ENCODE measurements around the gene AFG1L. TPM values are rescaled to one million over a fixed set of nuclear protein-coding genes. Genes with fewer than 3 reads are reported as not detected.
"Not testable (repeated sequence)": the region's sequence is repeated elsewhere in the genome, so short reads cannot be mapped to it uniquely, and the experiment has no call there.

AFG1L gene
- total and polyA plus RNA-seq, 3 experiments from 2014 or later = 4.4 to 5.3 (median 4.4) TPM

DNA sequence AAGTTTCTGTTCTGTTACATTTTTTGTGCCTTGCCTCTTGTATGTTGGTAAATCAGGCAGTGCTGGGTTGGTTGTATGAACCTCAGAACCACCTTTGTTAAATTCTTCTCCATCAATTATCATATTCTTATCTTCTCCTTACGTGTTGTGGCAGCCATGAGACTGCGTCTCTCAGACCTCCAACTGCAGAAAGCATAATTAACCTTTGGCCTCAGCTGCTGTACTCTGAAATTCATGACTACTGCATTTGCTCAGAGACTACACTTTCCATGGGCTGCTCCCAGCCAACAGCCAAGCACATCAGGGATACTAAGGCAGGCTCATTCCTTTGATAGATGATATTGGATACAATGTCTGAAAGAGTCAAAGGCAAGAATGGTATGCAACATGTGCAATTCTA lies 18.9 kb upstream of the AFG1L start:
- Mint-ChIP-seq H3K9me3 (no peaks in the 10 kb centered on the region), H3K4me1 (no peaks in the 10 kb centered on the region), H3K27me3 (peaks cover 2 to 7% of the 10 kb centered on the region in 2 donors), H3K27ac (peak overlapping the region in 1 of 8 donors; percentile 32), H3K4me3 (no peak overlapping the region), H3K36me3 (no peaks in the 10 kb centered on the region)
- POLR2A ChIA-PET = no interaction called here
- Histone ChIP-seq H3K27ac (ENCODE audit: low read depth, low read length) (no peak overlapping the region), H3K4me1 (ENCODE audit: insufficient read depth, low read length) (no peaks in the 10 kb centered on the region), H3K36me3 (ENCODE audit: insufficient read depth, low read length) (no peaks in the 10 kb centered on the region), H3K9me3 (ENCODE audit: low read length) (no peaks in the 10 kb centered on the region), H3K4me3 (ENCODE audit: low read length) (no peak overlapping the region), H3K27me3 (ENCODE audit: insufficient read depth, low read length, poor library complexity, severe bottlenecking) (no peaks in the 10 kb centered on the region)
- CTCF ChIA-PET = no interaction called here
- no peak for DNase-seq

DNA sequence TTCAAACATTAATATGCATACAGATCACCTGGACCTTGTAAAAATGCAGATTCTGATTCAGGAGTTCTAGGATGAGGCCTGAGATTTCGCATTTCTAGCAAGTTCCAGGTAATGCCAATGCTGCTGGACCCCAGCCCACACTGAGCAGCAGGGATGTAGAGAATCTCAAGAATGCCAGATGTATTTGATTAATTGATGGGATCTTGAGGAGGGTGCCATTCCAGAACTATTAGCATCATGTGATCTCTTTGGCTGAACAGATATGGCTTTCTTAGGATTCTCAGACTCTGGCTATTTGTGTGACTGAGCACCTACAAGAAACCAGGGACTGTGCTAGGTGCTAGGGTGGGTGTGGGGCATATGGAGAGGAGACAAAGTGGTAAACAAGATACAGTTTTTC lies 17.6 kb upstream of the AFG1L start:
- Histone ChIP-seq H3K9me3 (ENCODE audit: low read length) (no peaks in the 10 kb centered on the region), H3K36me3 (ENCODE audit: insufficient read depth, low read length) (no peaks in the 10 kb centered on the region), H3K4me3 (ENCODE audit: low read length) (no peak overlapping the region), H3K4me1 (ENCODE audit: insufficient read depth, low read length) (no peaks in the 10 kb centered on the region), H3K27ac (ENCODE audit: low read depth, low read length) (no peak overlapping the region), H3K27me3 (ENCODE audit: insufficient read depth, low read length, poor library complexity, severe bottlenecking) (no peaks in the 10 kb centered on the region)
- ChIA-PET CTCF (no interaction called here), POLR2A (no interaction called here)
- Mint-ChIP-seq H3K27ac (no peak overlapping the region), H3K9me3 (no peaks in the 10 kb centered on the region), H3K36me3 (no peaks in the 10 kb centered on the region), H3K4me1 (no peaks in the 10 kb centered on the region), H3K4me3 (no peak overlapping the region), H3K27me3 (peaks cover 0 to 11% of the 10 kb centered on the region in 2 donors)
- no peak for DNase-seq

DNA sequence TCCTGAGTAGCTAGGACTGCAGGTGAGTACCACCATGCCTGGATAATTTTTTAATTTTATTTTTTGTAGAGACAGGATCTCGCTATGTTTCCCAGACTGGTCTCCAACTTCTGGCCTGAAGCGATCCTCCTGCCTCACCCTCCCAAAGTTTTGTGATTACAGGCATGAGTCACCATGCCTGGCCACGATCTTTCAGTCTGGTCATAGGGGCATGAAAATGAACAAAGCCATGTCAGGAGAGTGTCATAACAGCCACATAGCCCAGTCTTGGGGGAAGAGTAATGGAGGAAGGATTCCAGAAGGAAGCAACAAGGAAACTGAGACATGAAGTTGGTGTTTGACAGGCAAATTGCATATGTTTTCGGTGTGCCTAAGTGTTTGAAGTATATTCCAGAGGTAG lies 17.0 kb upstream of the AFG1L start:
- Histone ChIP-seq H3K36me3 (ENCODE audit: insufficient read depth, low read length) (no peaks in the 10 kb centered on the region), H3K4me1 (ENCODE audit: insufficient read depth, low read length) (no peaks in the 10 kb centered on the region), H3K4me3 (ENCODE audit: low read length) (no peak overlapping the region), H3K9me3 (ENCODE audit: low read length) (no peaks in the 10 kb centered on the region), H3K27ac (ENCODE audit: low read depth, low read length) (no peak overlapping the region), H3K27me3 (ENCODE audit: insufficient read depth, low read length, poor library complexity, severe bottlenecking) (no peaks in the 10 kb centered on the region)
- no peaks in the 10 kb centered on the region for H3K36me3 Mint-ChIP-seq
- H3K4me1 Mint-ChIP-seq = no peaks in the 10 kb centered on the region
- no peak overlapping the region for H3K27ac Mint-ChIP-seq
- H3K4me3 Mint-ChIP-seq = no peak overlapping the region
- peaks cover 0 to 9% of the 10 kb centered on the region in 2 donors for H3K27me3 Mint-ChIP-seq
- no peaks in the 10 kb centered on the region for H3K9me3 Mint-ChIP-seq
- no peak for DNase-seq
- ChIA-PET CTCF (no interaction called here), POLR2A (no interaction called here)

DNA sequence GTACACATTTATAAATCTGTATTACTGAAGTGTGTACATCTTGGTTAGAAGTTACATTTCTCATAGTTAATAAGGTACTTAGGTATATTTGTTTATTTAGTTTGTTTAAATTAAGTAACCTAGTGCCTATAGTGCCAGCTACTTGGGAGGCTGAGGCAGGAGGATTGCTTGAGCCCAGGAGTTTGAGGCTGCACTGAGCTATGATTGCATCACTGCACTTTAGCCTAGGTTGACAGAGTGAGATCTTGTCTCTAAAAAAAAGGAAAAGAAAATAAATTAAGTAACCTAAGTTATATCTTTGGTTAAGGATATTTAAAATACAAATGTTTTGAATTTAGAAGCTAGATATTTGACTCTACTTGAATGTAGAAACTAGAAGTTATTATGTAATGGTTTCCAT lies 9.5 kb upstream of the AFG1L start:
- Mint-ChIP-seq H3K9me3 (no peaks in the 10 kb centered on the region), H3K27ac (no peak overlapping the region), H3K4me3 (no peak overlapping the region), H3K4me1 (no peaks in the 10 kb centered on the region), H3K36me3 (no peaks in the 10 kb centered on the region), H3K27me3 (peaks cover 0 to 5% of the 10 kb centered on the region in 2 donors)
- ChIA-PET POLR2A (no interaction called here), CTCF (interaction anchor here (1.4 kb wide), 1 partner anchor 34 kb away, joined by 3 read pairs; no protein-coding TSS in a partner anchor)
- Histone ChIP-seq H3K36me3 (ENCODE audit: insufficient read depth, low read length) (no peaks in the 10 kb centered on the region), H3K9me3 (ENCODE audit: low read length) (no peaks in the 10 kb centered on the region), H3K27ac (ENCODE audit: low read depth, low read length) (no peak overlapping the region), H3K4me1 (ENCODE audit: insufficient read depth, low read length) (no peaks in the 10 kb centered on the region), H3K27me3 (ENCODE audit: insufficient read depth, low read length, poor library complexity, severe bottlenecking) (no peaks in the 10 kb centered on the region), H3K4me3 (ENCODE audit: low read length) (no peak overlapping the region)
- no peak for DNase-seq

DNA sequence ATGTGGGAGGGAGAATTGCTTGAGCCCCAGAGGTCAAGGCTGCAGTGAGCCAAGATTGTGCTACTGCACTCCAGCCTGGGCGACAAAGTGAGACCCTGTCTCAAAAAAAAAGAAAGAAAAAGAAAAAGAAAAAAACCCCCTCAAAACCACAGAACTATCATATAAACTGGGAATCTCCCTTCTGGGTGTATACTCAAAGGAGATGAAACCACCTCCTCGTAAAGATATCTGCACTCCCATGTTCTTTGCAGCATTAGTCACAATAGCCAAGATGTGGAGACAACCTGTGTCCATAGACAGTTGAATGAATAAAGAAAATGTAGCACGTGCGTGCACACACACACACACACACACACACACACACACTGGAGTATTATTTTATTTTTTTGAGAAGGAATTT lies 8.5 kb upstream of the AFG1L start:
- ChIA-PET CTCF (interaction anchor here (1.4 kb wide), 1 partner anchor 35 kb away, joined by 3 read pairs; no protein-coding TSS in a partner anchor), POLR2A (no interaction called here)
- no peak overlapping the region for H3K27ac ChIP-seq (ENCODE audit: low read depth, low read length)
- no peaks in the 10 kb centered on the region for H3K36me3 ChIP-seq (ENCODE audit: insufficient read depth, low read length)
- Mint-ChIP-seq H3K9me3 (no peaks in the 10 kb centered on the region), H3K27ac (no peak overlapping the region), H3K27me3 (peaks cover 0 to 5% of the 10 kb centered on the region in 2 donors), H3K4me3 (no peak overlapping the region), H3K4me1 (no peaks in the 10 kb centered on the region), H3K36me3 (no peaks in the 10 kb centered on the region)
- no peaks in the 10 kb centered on the region for H3K27me3 ChIP-seq (ENCODE audit: insufficient read depth, low read length, poor library complexity, severe bottlenecking)
- no peaks in the 10 kb centered on the region for H3K4me1 ChIP-seq (ENCODE audit: insufficient read depth, low read length)
- no peaks in the 10 kb centered on the region for H3K9me3 ChIP-seq (ENCODE audit: low read length)
- H3K4me3 ChIP-seq (ENCODE audit: low read length) = no peak overlapping the region
- no peak for DNase-seq

DNA sequence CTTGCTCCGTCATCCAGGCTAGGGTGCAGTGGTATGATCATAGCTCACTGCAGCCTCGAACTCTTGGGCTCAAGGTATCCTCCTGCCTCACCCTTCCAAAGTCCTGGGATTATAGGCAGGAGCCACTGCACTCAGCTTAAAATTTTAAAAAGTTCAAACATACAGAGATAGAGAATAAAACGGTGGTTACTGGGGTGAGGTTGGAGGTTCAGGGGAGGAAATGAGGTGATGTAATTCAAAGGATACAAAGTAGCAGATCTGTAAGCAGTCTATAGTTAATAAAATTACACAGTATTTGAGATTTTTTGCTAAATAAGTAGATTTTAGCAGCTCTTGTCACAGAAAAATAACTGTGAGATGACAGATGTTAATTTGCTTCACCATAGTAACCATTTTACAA lies 7.5 kb upstream of the AFG1L start:
- Mint-ChIP-seq H3K36me3 (no peaks in the 10 kb centered on the region), H3K4me1 (peaks cover 0 to 4% (median 0%) of the 10 kb centered on the region in 3 donors), H3K27me3 (no peaks in the 10 kb centered on the region), H3K4me3 (no peak overlapping the region), H3K27ac (no peak overlapping the region), H3K9me3 (no peaks in the 10 kb centered on the region)
- Histone ChIP-seq H3K9me3 (ENCODE audit: low read length) (no peaks in the 10 kb centered on the region), H3K4me1 (ENCODE audit: insufficient read depth, low read length) (no peaks in the 10 kb centered on the region), H3K27me3 (ENCODE audit: insufficient read depth, low read length, poor library complexity, severe bottlenecking) (no peaks in the 10 kb centered on the region), H3K27ac (ENCODE audit: low read depth, low read length) (no peak overlapping the region), H3K36me3 (ENCODE audit: insufficient read depth, low read length) (no peaks in the 10 kb centered on the region), H3K4me3 (ENCODE audit: low read length) (no peak overlapping the region)
- DNase-seq = no peak
- ChIA-PET CTCF (no interaction called here), POLR2A (no interaction called here)

DNA sequence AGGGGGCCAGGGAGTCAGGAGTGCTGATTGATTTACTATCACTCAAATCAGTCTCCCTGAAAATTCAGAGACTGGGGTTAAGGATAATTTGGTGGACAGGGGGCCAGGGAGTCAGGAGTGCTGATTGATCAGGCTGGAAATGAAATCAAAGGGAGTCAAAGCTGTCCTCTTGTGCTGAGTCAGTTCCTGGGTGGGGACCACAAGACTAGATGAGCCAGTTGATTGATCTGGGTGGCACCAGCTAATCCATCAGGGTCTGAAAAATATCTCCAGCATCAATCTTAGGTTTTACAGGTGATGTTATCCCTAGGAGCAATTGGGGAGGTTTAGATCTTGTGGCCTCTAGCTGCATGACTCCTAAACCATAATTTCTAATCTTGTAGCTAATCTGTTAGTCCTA lies 6.1 kb upstream of the AFG1L start:
- H3K27ac ChIP-seq (ENCODE audit: low read depth, low read length) = no peak overlapping the region
- no peak for DNase-seq
- no peaks in the 10 kb centered on the region for H3K9me3 Mint-ChIP-seq
- H3K9me3 ChIP-seq (ENCODE audit: low read length) = no peaks in the 10 kb centered on the region
- POLR2A ChIA-PET = no interaction called here
- H3K27me3 ChIP-seq (ENCODE audit: insufficient read depth, low read length, poor library complexity, severe bottlenecking) = no peaks in the 10 kb centered on the region
- H3K27ac Mint-ChIP-seq = peak overlapping the region in 1 of 8 donors; percentile 45
- H3K4me1 ChIP-seq (ENCODE audit: insufficient read depth, low read length) = no peaks in the 10 kb centered on the region
- H3K36me3 Mint-ChIP-seq = no peaks in the 10 kb centered on the region
- no peak overlapping the region for H3K4me3 ChIP-seq (ENCODE audit: low read length)
- H3K27me3 Mint-ChIP-seq = no peaks in the 10 kb centered on the region
- CTCF ChIA-PET = no interaction called here
- no peak overlapping the region for H3K4me3 Mint-ChIP-seq
- H3K4me1 Mint-ChIP-seq = peaks cover 0 to 5% (median 0%) of the 10 kb centered on the region in 3 donors
- no peaks in the 10 kb centered on the region for H3K36me3 ChIP-seq (ENCODE audit: insufficient read depth, low read length)

DNA sequence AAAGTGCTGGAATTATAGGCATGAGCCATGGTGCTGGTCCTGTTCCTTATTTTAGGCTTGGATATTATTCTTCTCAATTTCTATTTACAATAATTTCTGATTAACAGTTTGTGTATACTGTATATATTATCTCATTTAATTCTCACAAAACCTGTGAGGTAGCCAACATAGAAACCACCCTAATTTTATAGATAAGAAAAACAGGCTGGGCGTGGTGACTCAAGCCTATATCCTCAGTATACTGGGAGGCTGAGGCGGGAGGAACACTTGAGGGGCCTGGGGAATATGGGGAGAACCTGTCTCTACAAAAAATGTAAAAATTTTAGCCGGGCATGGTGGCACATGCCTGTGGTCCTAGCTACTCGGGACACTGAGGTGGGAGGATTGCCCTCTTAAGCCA lies 3.8 kb upstream of the AFG1L start:
- Mint-ChIP-seq H3K4me3 (no peak overlapping the region), H3K4me1 (peaks cover 12 to 23% (median 21%) of the 10 kb centered on the region in 3 donors), H3K27ac (peak overlapping the region in 1 of 8 donors; percentile 48), H3K9me3 (no peaks in the 10 kb centered on the region), H3K27me3 (peaks cover 0 to 2% of the 10 kb centered on the region in 2 donors), H3K36me3 (peaks cover 0 to 10% (median 0%) of the 10 kb centered on the region in 3 donors)
- ChIA-PET CTCF (interaction anchor here (1.0 kb wide), 1 partner anchor 30 kb away, joined by 3 read pairs; the partner anchor contains the start of gene SNX3), POLR2A (no interaction called here)
- no peaks in the 10 kb centered on the region for H3K27me3 ChIP-seq (ENCODE audit: insufficient read depth, low read length, poor library complexity, severe bottlenecking)
- no peaks in the 10 kb centered on the region for H3K9me3 ChIP-seq (ENCODE audit: low read length)
- H3K4me1 ChIP-seq (ENCODE audit: insufficient read depth, low read length) = peaks cover 13% of the 10 kb centered on the region
- no peak overlapping the region for H3K4me3 ChIP-seq (ENCODE audit: low read length)
- no peak for DNase-seq
- H3K36me3 ChIP-seq (ENCODE audit: insufficient read depth, low read length) = no peaks in the 10 kb centered on the region
- no peak overlapping the region for H3K27ac ChIP-seq (ENCODE audit: low read depth, low read length)

DNA sequence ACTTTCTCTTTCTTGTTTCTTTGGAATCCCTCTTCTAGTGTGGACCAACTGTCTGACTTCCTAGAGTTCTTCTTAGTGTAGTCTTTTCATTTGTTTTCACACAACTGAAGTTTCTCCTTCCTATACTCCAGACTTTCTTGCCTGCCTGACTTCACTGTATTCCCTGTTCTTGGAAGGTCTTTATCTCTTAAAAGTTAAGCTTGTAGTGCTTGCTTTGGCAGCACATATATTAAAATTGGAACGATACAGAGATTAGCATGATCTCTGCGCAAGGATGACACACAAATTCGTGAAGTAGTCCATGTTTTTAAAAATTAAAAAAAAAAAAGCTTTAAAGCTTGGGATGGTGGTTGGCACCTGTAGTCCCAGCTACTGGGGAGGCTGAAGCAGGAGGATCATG lies 2.3 kb upstream of the AFG1L start:
- H3K27ac Mint-ChIP-seq = peak overlapping the region in 2 of 8 donors; percentile 12 to 52
- DNase-seq; H3K9me3 ChIP-seq (ENCODE audit: low read length); H3K36me3 ChIP-seq (ENCODE audit: insufficient read depth, low read length); H3K4me3 ChIP-seq (ENCODE audit: low read length); H3K27ac ChIP-seq (ENCODE audit: low read depth, low read length); H3K27me3 ChIP-seq (ENCODE audit: insufficient read depth, low read length, poor library complexity, severe bottlenecking); H3K27me3 Mint-ChIP-seq; H3K9me3 Mint-ChIP-seq; CTCF ChIA-PET: not testable (repeated sequence)
- POLR2A ChIA-PET = interaction anchor here (0.6 kb wide), 1 partner anchor 1747 kb away, joined by 3 read pairs; no protein-coding TSS in a partner anchor
- peak overlapping the region in 3 of 7 donors; percentile 1 to 80 (median 2) for H3K4me3 Mint-ChIP-seq
- peaks cover 0 to 10% (median 0%) of the 10 kb centered on the region in 3 donors for H3K36me3 Mint-ChIP-seq
- peaks cover 12 to 23% (median 21%) of the 10 kb centered on the region in 3 donors for H3K4me1 Mint-ChIP-seq
- peaks cover 13% of the 10 kb centered on the region for H3K4me1 ChIP-seq (ENCODE audit: insufficient read depth, low read length)
